K562 treated with DMSO at 1 percent for 24 hours (cell line): ENCODE measurements around the gene ZSCAN2. TPM values are rescaled to one million over a fixed set of nuclear protein-coding genes. Genes with fewer than 3 reads are reported as not detected.

Source experiments
- total RNA-seq: library from RNA; unstranded; fragments of 300-600 nt; gene quantifications from 2 replicates; pipeline ENCODE4 v1.2.3, GENCODE V29; 2022; ENCODE audit warnings: low read depth; ENCODE audit not compliant: insufficient read depth

ZSCAN2 gene
- total RNA-seq = 5.5 and 6.1 TPM in 2 replicates

DNA sequence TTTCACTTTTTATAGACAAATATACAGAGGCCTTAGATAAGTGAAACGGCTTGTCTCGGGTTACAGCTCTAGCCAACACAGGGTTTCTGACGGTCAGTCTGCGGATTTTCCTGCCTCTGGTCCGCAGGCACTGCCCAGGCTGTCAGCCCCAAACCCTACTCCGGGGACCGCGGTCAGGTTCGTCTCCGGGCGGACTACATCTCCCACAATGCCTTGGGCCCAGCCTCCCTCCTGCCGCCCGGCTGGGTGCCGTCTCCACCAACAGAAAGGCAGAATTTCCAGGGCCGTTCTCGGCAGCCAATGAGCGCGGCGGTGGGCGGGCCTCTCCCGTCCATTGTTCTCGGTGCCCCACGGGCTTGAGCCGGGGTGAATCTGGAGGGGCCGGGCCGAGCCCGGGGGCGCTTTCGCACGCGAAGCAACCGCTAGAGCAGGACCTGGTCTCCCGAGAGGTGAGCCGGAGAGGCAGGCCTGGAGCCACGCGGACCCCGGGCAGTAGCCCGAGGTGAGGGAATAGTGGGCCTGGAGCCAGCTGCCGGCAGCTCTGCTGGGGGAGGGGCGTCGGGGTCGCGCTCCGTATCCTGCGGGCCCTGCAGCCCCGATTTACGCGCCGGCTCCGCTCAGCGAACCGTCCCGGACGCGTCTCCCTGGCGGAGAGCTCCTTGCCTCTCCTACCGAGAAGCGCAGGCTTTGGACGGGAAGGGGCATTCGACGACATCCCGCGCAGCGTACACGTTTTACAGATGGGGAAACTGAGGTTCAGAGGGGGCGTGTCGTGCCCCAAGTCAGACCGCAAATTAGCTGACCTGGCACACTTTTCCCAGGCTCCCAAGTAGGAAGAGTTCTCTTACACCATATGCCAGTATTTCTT lies at the start of gene ZSCAN2:
TSS of gene ZSCAN2 (plus strand) at position 323 of the 868 bp plus-strand sequence. CDS start 2,919 bp downstream, outside the sequence.

DNA sequence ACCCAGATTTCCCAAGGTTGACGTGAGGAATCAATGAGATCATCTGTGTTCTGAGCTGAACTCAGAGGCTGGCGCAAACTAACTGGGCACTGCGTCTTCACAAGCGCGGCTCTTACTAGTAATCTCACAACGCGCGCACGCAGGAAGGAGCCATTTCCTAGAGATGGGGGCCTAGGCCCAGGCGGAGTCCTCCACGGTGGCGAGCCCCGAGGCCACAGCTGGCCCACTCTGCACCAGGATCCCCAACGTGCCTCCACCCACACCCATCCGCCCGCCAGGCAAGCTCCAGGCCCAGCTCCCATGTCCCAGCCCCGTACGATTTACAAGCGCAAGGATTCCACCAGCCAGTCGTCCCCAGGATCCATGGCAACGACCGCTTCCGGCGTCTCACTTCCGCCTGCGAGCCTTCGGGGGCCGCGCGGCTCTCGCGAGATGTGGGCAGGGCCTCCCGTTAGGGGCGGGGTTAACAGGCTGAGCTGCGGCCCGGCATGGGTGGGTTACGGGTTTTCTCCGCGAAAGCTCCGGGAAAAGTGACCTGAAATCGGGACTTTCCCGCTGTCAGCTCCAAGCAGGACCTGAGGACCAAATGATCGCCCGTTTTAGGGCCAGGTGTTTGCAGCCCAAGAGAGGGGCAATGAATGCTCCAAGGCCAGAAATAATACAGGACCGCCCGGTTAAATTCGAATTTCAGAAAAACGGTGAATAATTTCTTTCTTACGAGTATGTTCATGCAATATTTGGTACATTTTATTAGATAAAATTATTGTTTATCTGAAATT lies 53.3 kb downstream of the ZSCAN2 start, which contains the start of gene WDR73:
TSS of gene WDR73 (minus strand) at position 374 of the 779 bp plus-strand sequence. CDS start at position 365, 9 bp downstream.

DNA sequence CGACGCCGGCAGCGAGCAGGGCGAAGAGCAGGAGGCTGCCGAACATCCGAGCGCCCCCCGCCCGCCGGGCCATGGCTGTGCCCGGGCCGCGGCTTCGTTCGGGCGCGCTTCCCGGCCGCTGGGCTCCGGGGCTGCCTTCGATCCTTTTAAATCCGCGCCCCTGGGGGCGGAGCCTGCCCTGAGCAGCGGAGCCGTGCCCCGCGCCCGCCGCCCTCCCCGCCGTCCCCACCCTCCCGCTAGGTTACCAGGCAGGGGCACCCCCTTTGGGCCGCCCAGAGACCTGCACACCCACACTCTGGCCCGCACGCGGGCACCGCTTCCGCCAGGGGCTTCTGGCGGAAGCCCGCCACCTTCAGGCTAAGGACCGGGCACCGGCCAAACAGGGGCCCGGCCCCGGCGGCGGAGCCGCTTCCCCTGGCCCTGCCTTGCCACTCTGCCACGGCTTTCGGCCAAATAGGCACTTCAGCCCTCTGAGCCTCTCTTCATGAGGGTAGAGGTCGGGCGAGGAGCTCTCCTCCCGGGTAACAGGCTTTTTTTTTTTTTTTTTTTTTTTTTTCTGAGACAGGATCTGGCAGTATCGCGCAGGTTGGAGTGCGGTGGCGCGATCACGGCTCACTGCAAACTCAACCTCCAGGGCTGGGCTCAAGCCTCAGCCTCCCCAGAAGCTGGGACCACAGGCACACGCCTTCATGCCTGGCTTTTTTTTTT lies 57.4 kb downstream of the ZSCAN2 start, which contains the start of gene NMB:
TSS of gene NMB (minus strand) at position 120 of the 708 bp plus-strand sequence. CDS start at position 73, 47 bp downstream.

Other genes with a start within 250 kb of the ZSCAN2 start
- 10.9 and 13.8 TPM in 2 replicates for gene WDR73, start 53.3 kb downstream of the ZSCAN2 start, total RNA-seq
- gene NMB, start 57.2 kb downstream of the ZSCAN2 start, total RNA-seq = 0.83 TPM in 1 of 2 replicates, not detected in the other
- 150 and 151 TPM in 2 replicates for gene SEC11A, start 115.1 kb downstream of the ZSCAN2 start, total RNA-seq
- gene ZNF592, start 147.6 kb downstream of the ZSCAN2 start, total RNA-seq = 18.7 and 20.7 TPM in 2 replicates
- gene ALPK3, start 216.3 kb downstream of the ZSCAN2 start, total RNA-seq = 0.50 and 1.1 TPM in 2 replicates